Activated CD8-positive, alpha-beta memory T cell treated with anti-CD3 and anti-CD28 coated beads, Interleukin-2, amount 10 ng/mL, durations not matched to agents 7 days and 5 days (primary cell): ENCODE data around the gene CLIC6. TPM values are rescaled to one million over a fixed set of nuclear protein-coding genes. Genes with fewer than 3 reads are reported as not detected.

Experiments used
- ATAC-seq: fragments of 150-1000 bp; cut with Tn5 transposase; one replicate; pipeline ENCODE4 v1.10.0; 2021; ENCODE audit warnings: moderate library complexity
- CTCF ChIA-PET: fragments of 350-600 bp; sonication (Branson Sonifier 250); formaldehyde crosslinking; loops from one replicate; lab custom pipeline; 2021; ENCODE audit warnings: antibody characterized with exemption; lab: Charles Lee
- DNase-seq: peaks from one replicate; pipeline ENCODE4 v3.0.0-alpha.2; 2020
- H3K27ac Mint-ChIP-seq: one replicate; pipeline ENCODE4 v1.8.0; 2021; ENCODE audit warnings: mild to moderate bottlenecking, mixed read lengths
- H3K27me3 Mint-ChIP-seq: one replicate; pipeline ENCODE4 v1.8.0; 2021; ENCODE audit warnings: mixed read lengths
- H3K36me3 Mint-ChIP-seq: one replicate; pipeline ENCODE4 v1.8.0; 2021; ENCODE audit warnings: mild to moderate bottlenecking, mixed read lengths
- H3K4me1 Mint-ChIP-seq: one replicate; pipeline ENCODE4 v1.8.0; 2021; ENCODE audit warnings: mixed read lengths
- H3K4me3 Mint-ChIP-seq: one replicate; pipeline ENCODE4 v1.8.0; 2021; ENCODE audit warnings: mild to moderate bottlenecking, moderate library complexity, mixed read lengths
- H3K9me3 Mint-ChIP-seq: one replicate; pipeline ENCODE4 v1.8.0; 2022; ENCODE audit warnings: low read depth, mixed read lengths
- total RNA-seq, 2 experiments: library from RNA; stranded (reverse); gene quantifications; one replicate each; pipeline ENCODE4 v1.2.3, GENCODE V29; 2021

CLIC6 gene
- total RNA-seq, 2 experiments from 2014 or later, result 0.47 TPM; not detected in 1

DNA sequence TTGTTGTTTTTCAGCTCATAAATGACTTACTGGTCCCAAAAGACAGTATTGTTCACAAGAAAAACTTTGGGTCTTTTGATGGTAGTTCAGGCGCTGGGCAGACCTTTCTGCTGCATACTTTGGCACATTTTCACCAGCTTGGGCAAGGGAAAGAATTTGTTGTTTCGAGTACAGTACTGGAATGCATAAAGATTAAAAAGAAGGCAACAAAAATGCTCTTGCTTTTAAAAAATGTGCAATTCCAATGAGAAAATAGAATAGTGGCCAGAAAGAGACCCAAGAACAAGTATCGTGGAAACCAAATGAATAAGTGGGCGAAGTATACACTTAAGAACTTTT is 56.0 kb downstream of the CLIC6 start:
- DNase-seq (no peak), ATAC-seq (no peak)
- Mint-ChIP-seq H3K27ac (no peak overlapping the region), H3K36me3 (no peaks in the 10 kb centered on the region), H3K27me3 (peaks cover 50% of the 10 kb centered on the region), H3K9me3 (no peaks in the 10 kb centered on the region), H3K4me1 (peaks cover 11% of the 10 kb centered on the region), H3K4me3 (no peak overlapping the region)
- CTCF ChIA-PET, result no interaction called here

GRCh38 chr21:34726627-34727337 is 58.0 kb downstream of the CLIC6 start:
- Mint-ChIP-seq H3K4me3 (no peak overlapping the region), H3K27me3 (peaks cover 55% of the 10 kb centered on the region), H3K4me1 (peaks cover 16% of the 10 kb centered on the region), H3K27ac (no peak overlapping the region), H3K36me3 (peaks cover 3% of the 10 kb centered on the region), H3K9me3 (no peaks in the 10 kb centered on the region)
- ATAC-seq, result no peak
- CTCF ChIA-PET, result interaction anchor here (0.9 to 3.7 kb wide), 4 partner anchors 19 to 1301 kb away, joined by 4 to 17 read pairs (median 4); no protein-coding TSS in a partner anchor
- peak; percentile 48 for DNase-seq

DNA sequence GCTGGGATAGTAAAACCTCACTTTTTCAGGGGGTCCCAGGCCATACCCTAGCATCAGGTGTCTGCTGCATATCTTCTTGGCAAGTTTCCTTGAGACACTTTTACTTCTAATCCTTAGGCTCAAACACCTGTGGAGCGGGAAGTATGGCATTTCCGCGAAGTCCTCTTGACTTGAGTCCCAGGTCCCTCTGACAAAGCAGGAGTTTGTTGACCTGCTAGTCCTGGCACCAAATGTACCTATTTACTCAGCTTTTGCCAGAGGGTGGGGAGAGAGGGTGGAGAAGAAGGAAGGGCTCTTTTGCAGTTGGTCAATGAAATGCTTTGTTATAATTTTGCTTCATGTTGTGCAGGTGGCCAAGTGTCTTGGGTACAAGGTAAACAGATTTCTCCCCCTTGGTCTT is 59.7 kb downstream of the CLIC6 start:
- peaks cover 63% of the 10 kb centered on the region for H3K27me3 Mint-ChIP-seq
- DNase-seq (no peak), ATAC-seq (no peak)
- H3K9me3 Mint-ChIP-seq, result no peaks in the 10 kb centered on the region
- CTCF ChIA-PET, result interaction anchor here (1.0 to 3.7 kb wide), 2 partner anchors 17 to 35 kb away, joined by 3 to 17 read pairs; no protein-coding TSS in a partner anchor
- H3K27ac Mint-ChIP-seq, result no peak overlapping the region
- peaks cover 3% of the 10 kb centered on the region for H3K36me3 Mint-ChIP-seq
- peaks cover 16% of the 10 kb centered on the region for H3K4me1 Mint-ChIP-seq
- no peak overlapping the region for H3K4me3 Mint-ChIP-seq

GRCh38 chr21:34730194-34730593 is 61.4 kb downstream of the CLIC6 start:
- H3K9me3 Mint-ChIP-seq, result no peaks in the 10 kb centered on the region
- peaks cover 16% of the 10 kb centered on the region for H3K4me1 Mint-ChIP-seq
- no peak for ATAC-seq
- no peak overlapping the region for H3K27ac Mint-ChIP-seq
- peaks cover 60% of the 10 kb centered on the region for H3K27me3 Mint-ChIP-seq
- no peak for DNase-seq
- no peak overlapping the region for H3K4me3 Mint-ChIP-seq
- CTCF ChIA-PET, result interaction anchor here (0.6 to 3.0 kb wide), 2 partner anchors 15 to 1640 kb away, joined by 3 to 9 read pairs; no protein-coding TSS in a partner anchor
- peaks cover 3% of the 10 kb centered on the region for H3K36me3 Mint-ChIP-seq

GRCh38 chr21:34730756-34731445 is 62.1 kb downstream of the CLIC6 start:
- CTCF ChIA-PET, result interaction anchor here (0.6 to 3.0 kb wide), 2 partner anchors 15 to 1641 kb away, joined by 3 to 9 read pairs; no protein-coding TSS in a partner anchor
- no peak overlapping the region for H3K27ac Mint-ChIP-seq
- H3K27me3 Mint-ChIP-seq, result peaks cover 57% of the 10 kb centered on the region
- no peak for DNase-seq
- no peak for ATAC-seq
- H3K36me3 Mint-ChIP-seq, result peaks cover 3% of the 10 kb centered on the region
- no peaks in the 10 kb centered on the region for H3K9me3 Mint-ChIP-seq
- peaks cover 16% of the 10 kb centered on the region for H3K4me1 Mint-ChIP-seq
- no peak overlapping the region for H3K4me3 Mint-ChIP-seq

DNA sequence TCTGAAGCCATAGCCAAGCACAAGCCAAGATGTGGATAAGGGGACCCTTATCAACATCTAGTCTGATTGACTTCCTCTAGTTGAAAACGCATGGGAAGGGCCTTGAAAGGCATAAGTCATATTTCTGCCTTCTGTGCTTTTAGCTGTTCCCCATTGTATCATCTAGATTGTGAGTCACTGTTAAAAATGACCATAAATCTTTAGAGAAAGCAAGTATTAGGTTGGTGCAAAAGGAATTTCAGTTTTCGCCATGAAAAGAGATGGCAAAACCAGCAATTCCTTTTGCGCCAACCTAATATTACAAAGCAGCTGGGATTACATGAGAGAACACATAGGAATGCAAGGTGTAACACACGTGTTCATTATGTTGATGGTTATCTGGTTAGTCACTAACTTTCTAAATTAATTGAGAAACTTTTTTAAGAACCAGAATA is 63.6 kb downstream of the CLIC6 start:
- Mint-ChIP-seq H3K27me3 (peaks cover 55% of the 10 kb centered on the region), H3K36me3 (peaks cover 3% of the 10 kb centered on the region), H3K4me1 (peaks cover 6% of the 10 kb centered on the region), H3K4me3 (no peak overlapping the region), H3K9me3 (no peaks in the 10 kb centered on the region), H3K27ac (no peak overlapping the region)
- DNase-seq (no peak), ATAC-seq (no peak)
- CTCF ChIA-PET, result interaction anchor here (0.7 to 3.0 kb wide), 2 partner anchors 13 to 668 kb away, joined by 3 to 9 read pairs; no protein-coding TSS in a partner anchor

DNA sequence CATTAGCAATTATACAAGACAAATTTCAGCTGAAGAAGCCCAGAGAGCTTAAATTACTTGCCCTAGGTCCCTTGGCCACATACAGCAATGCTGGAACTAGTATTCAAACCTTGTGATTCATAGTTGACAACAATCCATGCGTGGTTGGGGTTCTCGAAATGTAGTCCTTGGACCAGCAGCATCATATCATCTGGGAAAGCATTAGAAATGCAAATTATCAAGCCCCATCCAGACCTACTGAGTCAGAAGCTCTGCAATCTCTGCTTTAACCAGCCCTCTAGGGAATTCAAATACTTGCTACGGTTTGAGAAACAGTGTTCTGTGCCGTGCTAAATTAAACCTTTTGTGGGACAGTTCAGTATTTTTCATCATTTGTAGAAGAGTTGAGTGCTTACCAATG is 65.1 kb downstream of the CLIC6 start:
- H3K27me3 Mint-ChIP-seq, result peaks cover 54% of the 10 kb centered on the region
- peaks cover 6% of the 10 kb centered on the region for H3K4me1 Mint-ChIP-seq
- ATAC-seq (no peak), DNase-seq (no peak)
- no peak overlapping the region for H3K4me3 Mint-ChIP-seq
- H3K36me3 Mint-ChIP-seq, result peaks cover 3% of the 10 kb centered on the region
- CTCF ChIA-PET, result no interaction called here
- H3K9me3 Mint-ChIP-seq, result no peaks in the 10 kb centered on the region
- H3K27ac Mint-ChIP-seq, result no peak overlapping the region

- ATAC-seq (no peak), DNase-seq (no peak)
- H3K36me3 Mint-ChIP-seq, result peaks cover 3% of the 10 kb centered on the region
- peaks cover 6% of the 10 kb centered on the region for H3K4me1 Mint-ChIP-seq
- peaks cover 54% of the 10 kb centered on the region for H3K27me3 Mint-ChIP-seq
- no peak overlapping the region for H3K4me3 Mint-ChIP-seq
- no peaks in the 10 kb centered on the region for H3K9me3 Mint-ChIP-seq
- H3K27ac Mint-ChIP-seq, result no peak overlapping the region
- CTCF ChIA-PET, result no interaction called here
Measured at GRCh38 chr21:34734696-34735095, 65.9 kb downstream of the CLIC6 start.

DNA sequence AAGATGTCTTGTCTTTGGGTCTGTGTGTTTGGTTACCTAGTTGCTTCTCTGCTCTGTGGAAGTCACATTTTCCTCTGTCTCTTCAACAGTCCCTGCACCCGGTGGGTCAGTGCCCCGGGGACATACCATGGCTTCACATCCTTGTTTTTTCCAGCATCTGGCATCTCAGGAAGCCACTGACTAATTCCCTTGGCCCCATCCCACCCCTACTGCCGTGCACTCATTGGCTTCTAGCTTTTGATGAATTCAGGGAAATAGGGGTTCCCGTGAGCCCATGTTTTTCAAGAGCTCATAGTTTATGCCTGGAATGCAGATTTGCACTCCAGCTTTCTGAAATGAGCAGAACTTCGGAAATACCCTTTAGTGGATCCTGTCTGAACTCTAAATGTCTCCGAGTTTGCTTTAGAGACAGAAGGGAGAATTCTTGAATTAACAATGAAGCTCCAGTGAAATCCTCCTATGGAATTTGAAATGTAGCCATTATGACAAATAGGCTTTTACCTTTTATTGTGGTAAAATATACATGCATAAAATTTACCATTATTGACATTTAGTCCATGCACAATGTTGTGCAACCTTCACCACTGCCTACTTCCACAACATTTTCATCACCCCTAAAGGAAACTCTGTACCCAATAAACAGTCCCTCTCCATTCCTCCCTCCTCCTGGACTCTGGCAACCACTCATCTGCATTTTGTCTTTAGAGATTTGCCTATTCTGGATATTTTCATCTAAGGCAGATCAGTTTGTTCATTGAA is 67.5 kb downstream of the CLIC6 start:
- H3K27me3 Mint-ChIP-seq, result peaks cover 48% of the 10 kb centered on the region
- H3K9me3 Mint-ChIP-seq, result no peaks in the 10 kb centered on the region
- CTCF ChIA-PET, result interaction anchor here (1.6 kb wide), 1 partner anchor 10 kb away, joined by 4 read pairs; no protein-coding TSS in a partner anchor
- no peak for DNase-seq
- H3K36me3 Mint-ChIP-seq, result no peaks in the 10 kb centered on the region
- H3K4me1 Mint-ChIP-seq, result no peaks in the 10 kb centered on the region
- no peak overlapping the region for H3K4me3 Mint-ChIP-seq
- no peak overlapping the region for H3K27ac Mint-ChIP-seq
- no peak for ATAC-seq

GRCh38 chr21:34737115-34737514 is 68.3 kb downstream of the CLIC6 start:
- H3K27ac Mint-ChIP-seq, result no peak overlapping the region
- no peaks in the 10 kb centered on the region for H3K36me3 Mint-ChIP-seq
- CTCF ChIA-PET, result interaction anchor here (1.3 to 1.6 kb wide), 2 partner anchors 9 to 14 kb away, joined by 4 to 5 read pairs; no protein-coding TSS in a partner anchor
- DNase-seq (no peak), ATAC-seq (no peak)
- H3K27me3 Mint-ChIP-seq, result peaks cover 42% of the 10 kb centered on the region
- H3K4me1 Mint-ChIP-seq, result no peaks in the 10 kb centered on the region
- H3K9me3 Mint-ChIP-seq, result no peaks in the 10 kb centered on the region
- H3K4me3 Mint-ChIP-seq, result no peak overlapping the region

GRCh38 chr21:34740198-34740597 is 71.4 kb downstream of the CLIC6 start:
- H3K36me3 Mint-ChIP-seq, result no peaks in the 10 kb centered on the region
- CTCF ChIA-PET, result no interaction called here
- H3K27me3 Mint-ChIP-seq, result peaks cover 36% of the 10 kb centered on the region
- ATAC-seq, result no peak
- H3K4me3 Mint-ChIP-seq, result no peak overlapping the region
- no peaks in the 10 kb centered on the region for H3K4me1 Mint-ChIP-seq
- DNase-seq, result no peak
- H3K9me3 Mint-ChIP-seq, result no peaks in the 10 kb centered on the region
- no peak overlapping the region for H3K27ac Mint-ChIP-seq

- Mint-ChIP-seq H3K4me3 (no peak overlapping the region), H3K27ac (no peak overlapping the region), H3K27me3 (peaks cover 24% of the 10 kb centered on the region), H3K4me1 (peaks cover 4% of the 10 kb centered on the region), H3K36me3 (no peaks in the 10 kb centered on the region), H3K9me3 (no peaks in the 10 kb centered on the region)
- no peak for DNase-seq
- no peak for ATAC-seq
- CTCF ChIA-PET, result no interaction called here
Measured at GRCh38 chr21:34743285-34743684, 74.5 kb downstream of the CLIC6 start.

DNA sequence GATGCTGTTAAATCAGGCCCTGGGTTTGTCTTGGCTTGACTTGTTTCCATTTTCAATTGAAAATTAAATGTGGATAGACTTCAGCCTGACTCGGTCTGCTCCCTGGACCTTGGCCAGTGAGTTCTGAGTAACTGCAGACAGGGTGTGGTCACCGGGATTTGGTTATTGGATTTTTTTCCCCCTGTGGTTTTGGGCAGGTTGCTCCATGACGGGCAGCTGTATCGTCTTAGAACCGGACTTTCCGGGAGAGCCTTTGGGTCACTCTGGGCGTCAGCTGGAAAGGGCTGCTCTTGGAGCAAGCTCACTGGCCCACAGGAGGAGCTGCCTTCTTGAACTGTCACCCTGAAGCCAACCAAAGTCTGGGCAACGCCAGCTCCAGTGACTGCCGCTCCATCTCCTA is 75.0 kb downstream of the CLIC6 start:
- no peak overlapping the region for H3K4me3 Mint-ChIP-seq
- peaks cover 20% of the 10 kb centered on the region for H3K27me3 Mint-ChIP-seq
- CTCF ChIA-PET, result no interaction called here
- ATAC-seq (no peak), DNase-seq (no peak)
- no peak overlapping the region for H3K27ac Mint-ChIP-seq
- no peaks in the 10 kb centered on the region for H3K9me3 Mint-ChIP-seq
- H3K4me1 Mint-ChIP-seq, result peaks cover 4% of the 10 kb centered on the region
- no peaks in the 10 kb centered on the region for H3K36me3 Mint-ChIP-seq
